Activated CD8-positive, alpha-beta memory T cell treated with anti-CD3 and anti-CD28 coated beads, Interleukin-2, amount 10 ng/mL, durations not matched to agents 7 days and 5 days (primary cell): ENCODE data around the gene HPCAL1. TPM values are rescaled to one million over a fixed set of nuclear protein-coding genes. Genes with fewer than 3 reads are reported as not detected.

Experiments
- ATAC-seq: fragments of 150-1000 bp; cut with Tn5 transposase; one replicate; pipeline ENCODE4 v1.10.0; 2021; ENCODE audit warnings: moderate library complexity
- CTCF ChIA-PET: fragments of 350-600 bp; sonication (Branson Sonifier 250); formaldehyde crosslinking; loops from one replicate; lab custom pipeline; 2021; ENCODE audit warnings: antibody characterized with exemption; lab: Charles Lee
- DNase-seq: peaks from one replicate; pipeline ENCODE4 v3.0.0-alpha.2; 2020
- H3K27ac Mint-ChIP-seq: one replicate; pipeline ENCODE4 v1.8.0; 2021; ENCODE audit warnings: mild to moderate bottlenecking, mixed read lengths
- H3K27me3 Mint-ChIP-seq: one replicate; pipeline ENCODE4 v1.8.0; 2021; ENCODE audit warnings: mixed read lengths
- H3K36me3 Mint-ChIP-seq: one replicate; pipeline ENCODE4 v1.8.0; 2021; ENCODE audit warnings: mild to moderate bottlenecking, mixed read lengths
- H3K4me1 Mint-ChIP-seq: one replicate; pipeline ENCODE4 v1.8.0; 2021; ENCODE audit warnings: mixed read lengths
- H3K4me3 Mint-ChIP-seq: one replicate; pipeline ENCODE4 v1.8.0; 2021; ENCODE audit warnings: mild to moderate bottlenecking, moderate library complexity, mixed read lengths
- H3K9me3 Mint-ChIP-seq: one replicate; pipeline ENCODE4 v1.8.0; 2022; ENCODE audit warnings: low read depth, mixed read lengths
- total RNA-seq, 2 experiments: library from RNA; stranded (reverse); gene quantifications; one replicate each; pipeline ENCODE4 v1.2.3, GENCODE V29; 2021

The HPCAL1 gene
- total RNA-seq, 2 experiments from 2014 or later: 29.0 to 47.0 TPM

DNA sequence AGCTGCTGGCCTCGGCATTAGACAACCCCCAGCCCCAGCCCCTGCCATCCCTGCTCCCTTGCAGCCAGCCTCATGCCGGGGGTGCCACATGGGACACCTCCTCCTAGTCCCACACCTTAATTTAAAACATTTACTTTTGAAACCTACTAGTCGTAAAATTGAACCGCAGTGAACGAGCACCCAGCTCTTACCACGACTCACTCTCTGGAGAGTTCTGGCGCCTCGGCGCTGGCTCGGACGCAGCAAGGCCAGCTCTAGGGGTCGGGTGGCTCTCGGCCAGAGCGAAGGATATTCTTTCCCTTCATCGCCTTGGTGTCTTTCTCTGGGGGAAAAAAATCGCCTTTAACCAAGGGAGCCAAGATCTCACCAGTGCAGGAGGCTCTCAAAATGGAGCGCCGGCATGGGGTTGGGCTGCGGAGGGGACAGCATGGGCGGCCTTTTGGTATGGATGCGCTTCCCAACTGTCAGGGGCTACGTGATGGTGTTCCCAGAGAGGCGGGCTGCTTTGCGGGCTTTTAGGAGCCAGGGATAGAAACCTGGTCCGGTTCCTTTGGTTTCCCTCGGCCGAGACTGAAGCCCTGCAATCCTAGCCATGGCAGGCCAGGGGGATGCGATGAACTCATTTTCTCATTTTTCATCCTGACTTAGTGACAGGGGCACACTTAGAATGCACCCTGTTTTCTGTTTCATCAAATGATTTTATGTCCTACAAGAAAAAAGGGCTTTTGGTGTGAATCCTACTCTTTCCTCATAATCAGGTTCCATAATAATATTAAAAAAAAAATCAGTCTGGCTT is 2.0 kb downstream of the HPCAL1 start:
- Mint-ChIP-seq H3K4me3 (peak overlapping the region; percentile 97), H3K36me3 (peaks cover 2% of the 10 kb centered on the region), H3K4me1 (peaks cover 47% of the 10 kb centered on the region), H3K9me3 (no peaks in the 10 kb centered on the region), H3K27me3 (no peaks in the 10 kb centered on the region), H3K27ac (peak overlapping the region; percentile 0)
- ATAC-seq (no peak), DNase-seq (no peak)
- CTCF ChIA-PET: interaction anchor here (0.5 to 7.2 kb wide), 13 partner anchors 10 to 228 kb away, joined by 3 to 111 read pairs (median 4); no protein-coding TSS in a partner anchor

DNA sequence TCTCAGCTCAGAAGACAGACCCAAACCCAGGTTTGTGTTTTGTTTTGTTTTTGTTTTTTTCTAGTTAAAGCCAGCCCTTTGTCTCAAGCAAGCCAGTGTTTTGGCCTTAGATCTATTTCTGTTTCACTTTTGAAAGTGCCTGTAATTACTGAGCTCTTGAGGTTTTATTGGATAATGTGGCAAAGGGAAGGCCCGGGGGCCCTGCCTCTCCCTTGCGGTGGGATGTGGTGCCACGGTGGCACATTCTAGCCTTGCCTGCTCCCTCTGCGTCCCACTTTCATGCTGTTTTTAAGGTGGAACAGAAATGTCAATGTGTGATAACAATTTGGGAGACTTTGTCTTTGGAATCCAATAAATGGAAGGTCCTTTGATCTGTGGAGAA is 2.5 kb downstream of the HPCAL1 start:
- peak; percentile 78 for DNase-seq
- peak overlapping the region; percentile 12 for H3K27ac Mint-ChIP-seq
- H3K36me3 Mint-ChIP-seq: peaks cover 2% of the 10 kb centered on the region
- H3K27me3 Mint-ChIP-seq: no peaks in the 10 kb centered on the region
- no peaks in the 10 kb centered on the region for H3K9me3 Mint-ChIP-seq
- peaks cover 45% of the 10 kb centered on the region for H3K4me1 Mint-ChIP-seq
- H3K4me3 Mint-ChIP-seq: peak overlapping the region; percentile 97
- CTCF ChIA-PET: interaction anchor here (0.6 to 7.2 kb wide), 4 partner anchors 9 to 163 kb away, joined by 3 to 111 read pairs (median 34); no protein-coding TSS in a partner anchor
- ATAC-seq: no peak

DNA sequence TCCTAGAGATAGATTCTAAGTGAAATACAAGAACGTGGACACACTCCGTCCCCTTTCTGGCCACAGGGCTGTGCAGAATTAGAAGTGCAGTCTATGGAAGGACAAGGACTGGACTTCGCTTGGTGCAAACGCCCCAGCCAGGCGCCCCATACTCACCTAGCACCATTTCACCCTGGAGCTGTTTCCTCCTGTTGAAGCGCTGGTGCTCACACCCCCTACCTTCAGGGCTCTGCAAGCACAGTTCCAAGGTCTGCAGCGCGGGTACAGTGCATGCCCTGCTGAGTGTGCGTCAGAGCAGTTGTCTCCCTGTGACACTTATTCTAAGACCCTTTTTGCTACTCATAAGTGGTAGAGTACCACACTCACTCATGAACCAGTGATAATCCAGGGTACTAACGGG is 3.0 kb downstream of the HPCAL1 start:
- no peaks in the 10 kb centered on the region for H3K9me3 Mint-ChIP-seq
- peaks cover 40% of the 10 kb centered on the region for H3K4me1 Mint-ChIP-seq
- no peaks in the 10 kb centered on the region for H3K27me3 Mint-ChIP-seq
- peak overlapping the region; percentile 12 for H3K27ac Mint-ChIP-seq
- H3K36me3 Mint-ChIP-seq: peaks cover 2% of the 10 kb centered on the region
- CTCF ChIA-PET: interaction anchor here (0.5 to 7.2 kb wide), 6 partner anchors 8 to 163 kb away, joined by 3 to 111 read pairs (median 4); no protein-coding TSS in a partner anchor
- no peak for DNase-seq
- no peak overlapping the region for H3K4me3 Mint-ChIP-seq
- no peak for ATAC-seq

DNA sequence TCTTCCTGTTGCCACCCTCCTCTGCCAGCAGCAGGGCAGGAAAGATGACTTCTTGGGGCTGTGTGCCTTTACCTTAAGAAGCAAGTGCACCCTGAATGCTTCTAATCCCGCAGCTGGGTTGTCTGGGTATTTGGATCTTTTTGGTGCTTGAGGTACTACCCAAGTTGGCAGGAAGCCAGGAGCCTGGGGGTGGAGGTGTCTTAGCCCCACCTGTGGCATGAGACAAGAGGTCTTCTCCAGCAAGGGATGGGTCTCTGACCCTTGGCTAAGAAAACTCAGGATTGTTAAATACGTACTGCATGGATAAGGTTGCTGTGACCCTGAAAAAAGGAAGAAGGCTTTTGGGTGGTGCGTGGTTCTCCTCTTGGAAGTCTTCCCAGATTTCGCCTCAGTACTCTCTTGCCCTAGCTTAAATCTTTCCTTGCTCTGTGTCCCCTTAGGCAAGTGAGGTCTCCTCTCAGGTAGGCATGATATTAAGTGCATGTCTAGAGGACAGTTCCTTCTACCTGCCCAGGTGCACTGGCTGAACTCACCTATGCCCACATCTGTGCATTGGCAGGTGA is 4.3 kb downstream of the HPCAL1 start:
- no peak overlapping the region for H3K27ac Mint-ChIP-seq
- CTCF ChIA-PET: interaction anchor here (1.5 to 7.2 kb wide), 2 partner anchors 27 to 102 kb away, joined by 3 to 111 read pairs; no protein-coding TSS in a partner anchor
- H3K36me3 Mint-ChIP-seq: peaks cover 2% of the 10 kb centered on the region
- peaks cover 27% of the 10 kb centered on the region for H3K4me1 Mint-ChIP-seq
- H3K4me3 Mint-ChIP-seq: no peak overlapping the region
- DNase-seq (no peak), ATAC-seq (no peak)
- H3K27me3 Mint-ChIP-seq: no peaks in the 10 kb centered on the region
- no peaks in the 10 kb centered on the region for H3K9me3 Mint-ChIP-seq

DNA sequence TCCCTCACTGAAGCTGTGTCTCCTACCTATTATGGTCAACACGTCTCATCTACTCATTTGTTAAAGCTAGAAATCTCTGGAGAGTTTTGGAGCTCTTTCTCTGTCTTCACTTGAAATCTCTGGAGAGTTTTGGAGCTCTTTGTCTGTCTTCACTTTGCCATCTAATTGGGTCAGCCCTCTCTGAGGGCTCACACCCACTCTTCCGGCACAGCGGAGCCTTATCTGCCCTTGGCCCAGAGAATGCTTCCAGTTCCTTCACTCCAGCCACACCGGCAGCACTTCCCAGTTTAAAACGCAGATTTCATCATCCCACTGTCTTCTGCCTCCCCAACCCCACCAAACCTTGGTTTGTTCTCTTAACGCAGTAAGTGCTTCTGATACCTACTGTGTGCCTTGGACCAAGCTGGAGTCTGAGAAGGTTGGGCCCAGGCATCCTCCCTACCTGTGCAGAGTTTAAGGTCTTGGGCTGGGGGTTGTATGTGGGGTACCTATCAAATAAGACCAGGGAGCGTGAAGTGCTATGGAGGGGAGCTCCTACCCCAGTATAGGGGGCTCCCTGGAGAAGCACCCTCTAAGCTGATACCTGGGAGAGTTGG is 5.0 kb downstream of the HPCAL1 start:
- no peaks in the 10 kb centered on the region for H3K9me3 Mint-ChIP-seq
- H3K27me3 Mint-ChIP-seq: no peaks in the 10 kb centered on the region
- CTCF ChIA-PET: interaction anchor here (1.1 to 1.5 kb wide), 3 partner anchors 27 to 127 kb away, joined by 3 to 5 read pairs (median 4); no protein-coding TSS in a partner anchor
- no peak for DNase-seq
- ATAC-seq: no peak
- H3K4me3 Mint-ChIP-seq: no peak overlapping the region
- peaks cover 2% of the 10 kb centered on the region for H3K36me3 Mint-ChIP-seq
- peaks cover 27% of the 10 kb centered on the region for H3K4me1 Mint-ChIP-seq
- no peak overlapping the region for H3K27ac Mint-ChIP-seq

DNA sequence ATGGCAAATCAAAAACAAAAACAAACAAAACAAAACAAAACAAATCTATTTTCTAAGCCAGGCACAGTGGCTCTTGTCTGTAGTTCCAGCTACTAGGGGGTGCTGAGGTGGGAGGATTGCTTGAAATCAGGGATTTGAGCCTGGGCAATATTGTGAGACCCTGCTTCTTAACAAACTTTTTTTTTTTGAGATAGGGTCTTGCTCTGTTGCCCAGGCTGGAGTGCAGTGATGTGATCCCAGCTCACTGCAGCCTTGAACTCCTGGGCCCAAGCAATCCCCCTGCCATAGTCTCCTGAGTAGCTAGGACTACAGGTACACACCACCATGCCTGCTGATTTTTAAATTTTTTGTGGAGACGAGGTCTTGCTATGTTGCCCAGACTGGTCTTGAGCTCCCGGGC is 6.2 kb downstream of the HPCAL1 start:
- CTCF ChIA-PET: interaction anchor here (0.7 to 1.5 kb wide), 3 partner anchors 19 to 133 kb away, joined by 3 read pairs; no protein-coding TSS in a partner anchor
- Mint-ChIP-seq H3K27ac (no peak overlapping the region), H3K27me3 (no peaks in the 10 kb centered on the region), H3K36me3 (no peaks in the 10 kb centered on the region), H3K4me3 (no peak overlapping the region), H3K4me1 (peaks cover 23% of the 10 kb centered on the region), H3K9me3 (no peaks in the 10 kb centered on the region)
- no peak for DNase-seq
- ATAC-seq: no peak

DNA sequence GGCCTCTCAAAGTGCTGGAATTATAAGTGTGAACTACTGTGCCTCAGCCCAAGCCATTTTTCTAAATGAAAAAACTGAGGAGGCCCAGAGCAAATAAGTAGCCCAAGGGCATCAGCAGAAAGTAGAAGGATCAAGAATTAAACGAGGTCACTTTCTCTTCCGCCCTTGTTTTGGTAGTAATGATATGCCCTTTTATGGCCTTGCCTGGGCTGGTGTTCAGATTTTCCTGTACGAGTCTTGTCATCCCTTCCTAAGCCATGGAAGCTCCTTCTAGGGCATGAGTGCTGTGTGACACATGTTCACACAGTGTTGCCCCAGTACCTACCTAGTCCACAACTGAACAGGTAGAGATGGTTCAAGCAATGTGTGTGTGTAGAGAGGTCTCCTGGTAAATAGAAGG is 6.6 kb downstream of the HPCAL1 start:
- CTCF ChIA-PET: interaction anchor here (0.9 to 1.5 kb wide), 2 partner anchors 18 to 100 kb away, joined by 3 read pairs; no protein-coding TSS in a partner anchor
- peaks cover 21% of the 10 kb centered on the region for H3K4me1 Mint-ChIP-seq
- H3K36me3 Mint-ChIP-seq: no peaks in the 10 kb centered on the region
- ATAC-seq: no peak
- no peak for DNase-seq
- no peaks in the 10 kb centered on the region for H3K9me3 Mint-ChIP-seq
- H3K27ac Mint-ChIP-seq: no peak overlapping the region
- no peaks in the 10 kb centered on the region for H3K27me3 Mint-ChIP-seq
- H3K4me3 Mint-ChIP-seq: no peak overlapping the region

DNA sequence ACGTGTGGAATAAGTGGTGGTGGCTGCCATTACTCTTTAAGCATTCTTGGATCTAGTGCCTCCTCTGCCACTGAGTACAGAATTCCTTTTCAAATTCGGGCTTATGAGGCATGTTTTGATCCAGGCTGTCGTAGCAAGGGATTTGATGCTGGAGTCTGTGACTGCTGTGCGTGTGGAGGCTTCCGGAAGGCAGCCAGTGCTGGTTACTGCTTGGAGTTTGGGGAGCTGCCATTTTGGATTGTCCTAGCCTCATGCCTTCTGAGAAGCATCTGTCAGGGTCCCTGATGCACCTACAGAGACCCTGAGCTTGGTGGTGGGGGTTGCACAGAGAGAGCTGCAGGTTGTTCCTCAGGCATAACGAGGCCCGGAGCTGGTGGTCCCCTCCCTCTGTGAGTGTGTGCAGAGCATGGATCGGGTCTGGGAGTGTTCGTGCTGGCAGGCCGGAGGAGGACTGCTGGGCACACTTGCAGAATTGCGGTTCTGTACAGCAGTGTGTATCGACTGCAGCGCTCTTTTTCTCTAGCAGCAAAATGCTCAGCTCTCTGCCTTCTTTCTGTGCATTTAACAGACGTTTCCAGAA is 7.7 kb downstream of the HPCAL1 start:
- Mint-ChIP-seq H3K27me3 (no peaks in the 10 kb centered on the region), H3K4me1 (peaks cover 10% of the 10 kb centered on the region), H3K4me3 (no peak overlapping the region), H3K9me3 (no peaks in the 10 kb centered on the region), H3K27ac (no peak overlapping the region), H3K36me3 (no peaks in the 10 kb centered on the region)
- DNase-seq (no peak), ATAC-seq (no peak)
- CTCF ChIA-PET: no interaction called here

DNA sequence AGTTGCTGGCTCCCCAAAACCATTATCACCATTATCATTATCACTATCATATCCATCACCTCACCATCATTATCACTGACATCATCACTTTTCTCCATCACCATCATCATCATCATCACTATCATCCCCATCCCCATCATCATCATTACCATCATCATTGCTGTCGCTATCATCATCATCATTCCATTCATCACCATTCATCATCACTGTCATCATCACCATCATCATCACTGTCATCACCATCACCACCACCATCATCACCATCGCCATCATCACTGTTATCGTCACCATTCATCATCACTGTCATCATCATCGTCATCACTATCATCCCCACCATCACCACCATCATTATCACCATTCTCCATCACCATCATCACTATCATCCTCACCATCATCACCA is 9.0 kb downstream of the HPCAL1 start:
- CTCF ChIA-PET: no interaction called here
- Mint-ChIP-seq H3K9me3 (no peaks in the 10 kb centered on the region), H3K4me3 (no peak overlapping the region), H3K27ac (no peak overlapping the region), H3K27me3 (no peaks in the 10 kb centered on the region), H3K36me3 (no peaks in the 10 kb centered on the region), H3K4me1 (peaks cover 1% of the 10 kb centered on the region)
- DNase-seq (no peak), ATAC-seq (no peak)

DNA sequence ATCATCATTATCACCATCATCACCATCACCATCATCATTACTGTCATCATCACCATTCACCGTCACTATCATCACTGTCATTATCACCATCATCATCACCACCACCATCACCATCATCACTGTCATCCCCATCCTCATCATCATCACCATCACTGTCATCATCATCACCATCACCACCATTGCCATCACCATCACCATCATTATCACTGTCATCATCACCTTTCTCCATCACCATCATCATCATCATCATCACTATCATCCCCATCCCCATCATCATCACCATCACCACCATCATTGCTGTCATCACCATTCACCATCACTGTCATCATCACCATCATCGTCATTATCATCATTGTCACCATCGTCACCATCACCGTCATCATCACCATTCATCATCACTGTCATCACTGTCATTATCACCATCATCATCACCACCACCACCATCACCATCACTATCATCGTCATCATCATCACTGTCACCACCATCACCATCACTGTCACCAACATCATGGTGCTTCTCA is 9.8 kb downstream of the HPCAL1 start:
- Mint-ChIP-seq H3K27ac (no peak overlapping the region), H3K9me3 (no peaks in the 10 kb centered on the region), H3K4me1 (no peaks in the 10 kb centered on the region), H3K27me3 (no peaks in the 10 kb centered on the region), H3K4me3 (no peak overlapping the region), H3K36me3 (no peaks in the 10 kb centered on the region)
- DNase-seq: no peak
- CTCF ChIA-PET: no interaction called here
- ATAC-seq: no peak

DNA sequence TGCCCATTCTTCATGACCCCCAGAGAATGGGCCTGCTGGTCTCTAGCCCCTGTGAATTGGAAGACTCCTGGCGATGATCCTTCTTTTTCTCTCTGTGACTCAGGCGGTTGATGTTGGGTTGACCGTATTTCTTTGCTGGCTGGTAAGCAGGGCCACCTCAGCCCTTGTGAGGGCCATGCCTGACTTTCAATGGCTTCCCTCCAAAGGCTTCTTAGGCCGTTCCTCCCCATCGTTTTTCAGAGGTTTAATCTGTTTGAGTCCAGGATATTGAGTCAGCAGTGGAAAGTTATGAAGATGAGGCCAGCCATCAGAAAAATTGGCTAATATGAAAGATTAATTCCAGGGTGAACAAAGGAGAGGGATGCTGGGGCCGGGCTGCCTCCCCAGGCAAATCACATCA is 13.6 kb downstream of the HPCAL1 start:
- no peak for ATAC-seq
- CTCF ChIA-PET: interaction anchor here (1.2 kb wide), 1 partner anchor 93 kb away, joined by 5 read pairs; no protein-coding TSS in a partner anchor
- Mint-ChIP-seq H3K4me3 (no peak overlapping the region), H3K27ac (no peak overlapping the region), H3K9me3 (peaks cover 2% of the 10 kb centered on the region), H3K4me1 (no peaks in the 10 kb centered on the region), H3K27me3 (no peaks in the 10 kb centered on the region), H3K36me3 (peaks cover 8% of the 10 kb centered on the region)
- no peak for DNase-seq

DNA sequence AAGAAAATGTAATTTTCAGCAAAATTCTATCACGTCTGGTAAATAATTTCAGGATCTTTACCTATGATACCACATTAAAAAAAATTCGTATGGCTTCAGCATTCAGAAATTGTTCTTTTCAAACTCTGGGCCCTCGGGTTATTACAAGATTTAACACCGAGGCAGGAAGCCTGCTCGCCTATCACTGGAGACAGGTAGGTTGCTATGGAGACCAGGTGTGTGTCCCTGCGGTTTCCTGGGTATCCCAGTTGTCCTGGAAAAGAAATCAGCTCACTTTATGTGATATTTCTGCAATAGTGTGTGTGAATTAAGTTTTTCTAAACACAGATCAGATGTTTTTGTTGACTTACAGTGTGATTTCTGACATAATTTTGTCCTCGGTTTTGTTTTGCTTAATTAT is 14.2 kb downstream of the HPCAL1 start:
- Mint-ChIP-seq H3K27me3 (no peaks in the 10 kb centered on the region), H3K9me3 (peaks cover 2% of the 10 kb centered on the region), H3K36me3 (peaks cover 12% of the 10 kb centered on the region), H3K27ac (no peak overlapping the region), H3K4me3 (no peak overlapping the region), H3K4me1 (no peaks in the 10 kb centered on the region)
- DNase-seq (no peak), ATAC-seq (no peak)
- CTCF ChIA-PET: interaction anchor here (1.2 to 1.4 kb wide), 2 partner anchors 15 to 92 kb away, joined by 4 to 5 read pairs; no protein-coding TSS in a partner anchor

DNA sequence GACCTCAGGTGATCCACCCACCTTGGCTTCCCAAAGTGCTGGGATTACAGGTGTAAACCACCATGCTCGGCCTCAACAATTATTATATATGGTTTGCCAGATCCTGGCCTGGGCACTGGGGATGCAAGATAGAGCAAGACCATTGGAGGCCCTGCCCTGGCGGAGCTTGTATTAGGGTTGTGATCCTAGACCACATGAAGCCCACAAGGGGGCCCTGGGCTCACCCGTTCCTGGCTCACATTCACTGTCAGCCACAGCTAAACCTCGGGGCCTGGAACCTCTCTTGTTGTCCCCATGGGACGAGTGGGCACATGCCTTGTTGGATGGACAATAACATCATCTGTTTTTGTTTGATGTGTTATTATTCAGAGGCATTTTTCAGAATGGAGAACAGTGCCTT is 14.9 kb downstream of the HPCAL1 start:
- H3K4me1 Mint-ChIP-seq: no peaks in the 10 kb centered on the region
- peaks cover 16% of the 10 kb centered on the region for H3K36me3 Mint-ChIP-seq
- no peaks in the 10 kb centered on the region for H3K27me3 Mint-ChIP-seq
- no peak overlapping the region for H3K27ac Mint-ChIP-seq
- no peak for ATAC-seq
- no peak overlapping the region for H3K4me3 Mint-ChIP-seq
- no peak for DNase-seq
- peaks cover 3% of the 10 kb centered on the region for H3K9me3 Mint-ChIP-seq
- CTCF ChIA-PET: interaction anchor here (1.2 to 1.4 kb wide), 2 partner anchors 16 to 91 kb away, joined by 4 to 5 read pairs; no protein-coding TSS in a partner anchor
